ENCODE measurements around the gene CAVIN2. TPM values are rescaled to one million over a fixed set of nuclear protein-coding genes. Genes with fewer than 3 reads are reported as not detected.

The CAVIN2 gene
- polyA plus RNA-seq, 1 of the 3 experiments (the other 2 are of a cell fraction): 1.5 TPM

DNA sequence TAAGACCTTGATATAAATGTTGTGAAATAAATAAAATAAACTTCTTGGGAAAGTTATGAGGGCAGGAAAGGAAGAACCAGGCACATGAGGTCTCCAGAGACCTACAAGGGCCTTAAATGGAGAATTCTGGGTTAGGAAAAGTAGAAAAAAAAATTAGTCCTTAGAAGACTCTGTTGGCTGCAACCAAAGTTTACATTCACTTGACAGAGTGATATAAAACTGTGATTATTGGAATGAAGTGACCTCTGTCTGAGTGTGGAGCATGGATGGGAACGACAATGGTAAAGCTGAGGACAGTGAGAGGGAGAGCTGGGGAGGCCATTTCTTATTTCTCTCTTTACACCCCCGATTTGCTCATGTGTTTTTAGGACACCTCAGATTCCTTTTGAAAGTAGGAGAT lies 29.0 kb upstream of the CAVIN2 start:
- no peaks in the 10 kb centered on the region for H3K36me3 ChIP-seq (replicated peaks in 1 of 2; ENCODE audit: control insufficient read depth in 1 of 2, insufficient read depth in 2 of 2, low read length in 1 of 2)
- H3F3A ChIP-seq (replicated peaks; ENCODE audit: insufficient read depth): no peaks in the 10 kb centered on the region
- H3K4me2 ChIP-seq: no peak overlapping the region
- no peaks in the 10 kb centered on the region for H4K20me1 ChIP-seq (ENCODE audit: insufficient read depth)
- no peaks in the 10 kb centered on the region for H3K9me2 ChIP-seq
- no peaks in the 10 kb centered on the region for H3K9me3 ChIP-seq
- CTCF ChIA-PET: interaction anchor here (0.6 kb wide), 1 partner anchor 545 kb away, joined by 3 read pairs; no protein-coding TSS in a partner anchor
- no peak for DNase-seq
- no peak overlapping the region for H3K4me3 ChIP-seq (ENCODE audit: low read depth in 2 of 2, low read length in 1 of 2)
- TF ChIP-seq, protein P1, sequence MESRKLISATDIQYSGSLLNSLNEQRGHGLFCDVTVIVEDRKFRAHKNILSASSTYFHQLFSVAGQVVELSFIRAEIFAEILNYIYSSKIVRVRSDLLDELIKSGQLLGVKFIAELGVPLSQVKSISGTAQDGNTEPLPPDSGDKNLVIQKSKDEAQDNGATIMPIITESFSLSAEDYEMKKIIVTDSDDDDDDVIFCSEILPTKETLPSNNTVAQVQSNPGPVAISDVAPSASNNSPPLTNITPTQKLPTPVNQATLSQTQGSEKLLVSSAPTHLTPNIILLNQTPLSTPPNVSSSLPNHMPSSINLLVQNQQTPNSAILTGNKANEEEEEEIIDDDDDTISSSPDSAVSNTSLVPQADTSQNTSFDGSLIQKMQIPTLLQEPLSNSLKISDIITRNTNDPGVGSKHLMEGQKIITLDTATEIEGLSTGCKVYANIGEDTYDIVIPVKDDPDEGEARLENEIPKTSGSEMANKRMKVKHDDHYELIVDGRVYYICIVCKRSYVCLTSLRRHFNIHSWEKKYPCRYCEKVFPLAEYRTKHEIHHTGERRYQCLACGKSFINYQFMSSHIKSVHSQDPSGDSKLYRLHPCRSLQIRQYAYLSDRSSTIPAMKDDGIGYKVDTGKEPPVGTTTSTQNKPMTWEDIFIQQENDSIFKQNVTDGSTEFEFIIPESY (IDR thresholded peaks at IDR 0.05; ENCODE audit: borderline replicate concordance, low read depth): no peak
- no peak for TF ChIP-seq RCOR1 (IDR thresholded peaks at IDR 0.05; ENCODE audit: low read length)
- TF ChIP-seq SMC3 (IDR thresholded peaks at IDR 0.05; ENCODE audit: low read depth, low read length): no peak
- TF ChIP-seq, protein P2, sequence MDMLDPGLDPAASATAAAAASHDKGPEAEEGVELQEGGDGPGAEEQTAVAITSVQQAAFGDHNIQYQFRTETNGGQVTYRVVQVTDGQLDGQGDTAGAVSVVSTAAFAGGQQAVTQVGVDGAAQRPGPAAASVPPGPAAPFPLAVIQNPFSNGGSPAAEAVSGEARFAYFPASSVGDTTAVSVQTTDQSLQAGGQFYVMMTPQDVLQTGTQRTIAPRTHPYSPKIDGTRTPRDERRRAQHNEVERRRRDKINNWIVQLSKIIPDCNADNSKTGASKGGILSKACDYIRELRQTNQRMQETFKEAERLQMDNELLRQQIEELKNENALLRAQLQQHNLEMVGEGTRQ (IDR thresholded peaks at IDR 0.05; ENCODE audit: borderline replicate concordance, low read depth, low read length): no peak
- H3K4me1 ChIP-seq (ENCODE audit: control insufficient read depth in 1 of 2, insufficient read depth in 2 of 2, low read depth in 1 of 2, low read length in 1 of 2): peaks cover 0 to 5% of the 10 kb centered on the region in 2 experiments; a peak in 1 of 4 replicates
- no peaks in the 10 kb centered on the region for H3K79me2 ChIP-seq (ENCODE audit: insufficient read depth)
- 69% methylated on average over 2 of the region's 2 CpGs for WGBS (ENCODE audit: low lambda C conversion rate)
- POLR2A ChIA-PET: no interaction called here
- H3K27ac ChIP-seq (ENCODE audit: low read depth in 2 of 2, low read length in 1 of 2): no peak overlapping the region
- no peak overlapping the region for H2AFZ ChIP-seq (ENCODE audit: low read depth)
- H3K27me3 ChIP-seq (ENCODE audit: insufficient read depth): no peaks in the 10 kb centered on the region
- no peak overlapping the region for H3K9ac ChIP-seq

DNA sequence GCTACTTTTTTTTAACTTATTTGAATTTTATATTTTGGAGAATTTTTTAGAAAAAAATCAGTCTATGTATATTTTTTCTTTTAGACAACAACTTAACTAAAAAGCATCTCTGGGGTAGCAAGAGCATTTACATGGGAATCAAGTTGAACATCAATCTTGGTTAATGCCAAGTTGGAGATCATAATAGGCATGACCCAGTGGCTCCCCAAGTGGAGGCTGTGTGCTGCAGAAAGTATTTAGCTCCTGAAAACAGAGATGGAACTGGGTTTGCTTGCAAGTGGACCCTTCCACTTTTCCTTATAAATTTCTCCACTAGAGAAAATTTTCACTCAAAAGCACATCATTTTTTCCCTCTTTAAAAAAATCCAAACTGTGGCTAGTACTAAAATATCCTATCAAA lies 23.9 kb upstream of the CAVIN2 start:
- POLR2A ChIA-PET: no interaction called here
- peaks cover 0 to 17% of the 10 kb centered on the region in 2 experiments; a peak in 2 of 4 replicates for H3K4me1 ChIP-seq (ENCODE audit: control insufficient read depth in 1 of 2, insufficient read depth in 2 of 2, low read depth in 1 of 2, low read length in 1 of 2)

More for the DNA sequence above, 23.9 kb upstream of the CAVIN2 start:
- TF ChIP-seq TAF1 (IDR thresholded peaks at IDR 0.05; ENCODE audit: borderline replicate concordance, low read depth, low read length): no peak
- TF ChIP-seq, protein P3, sequence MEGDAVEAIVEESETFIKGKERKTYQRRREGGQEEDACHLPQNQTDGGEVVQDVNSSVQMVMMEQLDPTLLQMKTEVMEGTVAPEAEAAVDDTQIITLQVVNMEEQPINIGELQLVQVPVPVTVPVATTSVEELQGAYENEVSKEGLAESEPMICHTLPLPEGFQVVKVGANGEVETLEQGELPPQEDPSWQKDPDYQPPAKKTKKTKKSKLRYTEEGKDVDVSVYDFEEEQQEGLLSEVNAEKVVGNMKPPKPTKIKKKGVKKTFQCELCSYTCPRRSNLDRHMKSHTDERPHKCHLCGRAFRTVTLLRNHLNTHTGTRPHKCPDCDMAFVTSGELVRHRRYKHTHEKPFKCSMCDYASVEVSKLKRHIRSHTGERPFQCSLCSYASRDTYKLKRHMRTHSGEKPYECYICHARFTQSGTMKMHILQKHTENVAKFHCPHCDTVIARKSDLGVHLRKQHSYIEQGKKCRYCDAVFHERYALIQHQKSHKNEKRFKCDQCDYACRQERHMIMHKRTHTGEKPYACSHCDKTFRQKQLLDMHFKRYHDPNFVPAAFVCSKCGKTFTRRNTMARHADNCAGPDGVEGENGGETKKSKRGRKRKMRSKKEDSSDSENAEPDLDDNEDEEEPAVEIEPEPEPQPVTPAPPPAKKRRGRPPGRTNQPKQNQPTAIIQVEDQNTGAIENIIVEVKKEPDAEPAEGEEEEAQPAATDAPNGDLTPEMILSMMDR (IDR thresholded peaks at IDR 0.05): peak; percentile 34
- H2AFZ ChIP-seq (ENCODE audit: low read depth): no peak overlapping the region
- H3K9me3 ChIP-seq: no peaks in the 10 kb centered on the region
- H3K9ac ChIP-seq: no peak overlapping the region
- no peaks in the 10 kb centered on the region for H3K36me3 ChIP-seq (replicated peaks in 1 of 2; ENCODE audit: control insufficient read depth in 1 of 2, insufficient read depth in 2 of 2, low read length in 1 of 2)
- no peaks in the 10 kb centered on the region for H4K20me1 ChIP-seq (ENCODE audit: insufficient read depth)
- peaks cover 3% of the 10 kb centered on the region for H3F3A ChIP-seq (replicated peaks; ENCODE audit: insufficient read depth)
- DNase-seq: no peak
- no peaks in the 10 kb centered on the region for H3K79me2 ChIP-seq (ENCODE audit: insufficient read depth)
- H3K4me2 ChIP-seq: no peak overlapping the region
- CTCF ChIA-PET: interaction anchor here (0.9 to 4.5 kb wide), 5 partner anchors 9 to 292 kb away, joined by 3 to 20 read pairs (median 4); no protein-coding TSS in a partner anchor
- no peak overlapping the region for H3K4me3 ChIP-seq (ENCODE audit: low read depth in 2 of 2, low read length in 1 of 2)
- no peaks in the 10 kb centered on the region for H3K27me3 ChIP-seq (ENCODE audit: insufficient read depth)
- no peak overlapping the region for H3K27ac ChIP-seq (ENCODE audit: low read depth in 2 of 2, low read length in 1 of 2)
- H3K9me2 ChIP-seq: no peaks in the 10 kb centered on the region

All from SK-N-SH (cell line).